Measurements from ENCODE around the gene MSH3.

DNA sequence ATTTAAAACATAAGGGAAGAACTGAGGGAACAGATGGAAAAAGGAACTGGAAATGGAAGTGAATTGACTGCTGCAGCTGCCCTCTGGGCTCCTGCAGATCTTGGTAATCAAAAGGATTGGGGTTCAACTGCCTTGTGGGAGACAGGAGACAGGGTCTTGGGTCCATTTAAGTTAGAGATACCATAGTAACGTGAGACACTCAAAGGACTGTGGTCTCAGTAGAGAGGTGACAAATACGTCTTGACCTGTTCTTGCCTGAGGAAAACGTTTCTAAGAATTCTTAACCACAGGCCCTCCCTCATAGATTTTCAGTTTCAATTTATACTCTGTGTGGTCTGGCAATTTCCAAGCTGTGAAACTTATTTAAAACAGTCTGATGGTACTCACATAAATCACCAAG, 101.2 kb downstream of the MSH3 start:
- TF ChIP-seq, protein P1, sequence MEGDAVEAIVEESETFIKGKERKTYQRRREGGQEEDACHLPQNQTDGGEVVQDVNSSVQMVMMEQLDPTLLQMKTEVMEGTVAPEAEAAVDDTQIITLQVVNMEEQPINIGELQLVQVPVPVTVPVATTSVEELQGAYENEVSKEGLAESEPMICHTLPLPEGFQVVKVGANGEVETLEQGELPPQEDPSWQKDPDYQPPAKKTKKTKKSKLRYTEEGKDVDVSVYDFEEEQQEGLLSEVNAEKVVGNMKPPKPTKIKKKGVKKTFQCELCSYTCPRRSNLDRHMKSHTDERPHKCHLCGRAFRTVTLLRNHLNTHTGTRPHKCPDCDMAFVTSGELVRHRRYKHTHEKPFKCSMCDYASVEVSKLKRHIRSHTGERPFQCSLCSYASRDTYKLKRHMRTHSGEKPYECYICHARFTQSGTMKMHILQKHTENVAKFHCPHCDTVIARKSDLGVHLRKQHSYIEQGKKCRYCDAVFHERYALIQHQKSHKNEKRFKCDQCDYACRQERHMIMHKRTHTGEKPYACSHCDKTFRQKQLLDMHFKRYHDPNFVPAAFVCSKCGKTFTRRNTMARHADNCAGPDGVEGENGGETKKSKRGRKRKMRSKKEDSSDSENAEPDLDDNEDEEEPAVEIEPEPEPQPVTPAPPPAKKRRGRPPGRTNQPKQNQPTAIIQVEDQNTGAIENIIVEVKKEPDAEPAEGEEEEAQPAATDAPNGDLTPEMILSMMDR (IDR thresholded peaks at IDR 0.05; ENCODE audit: low read depth, low read length) = no peak
- TF ChIP-seq EZH2phosphoT487 (IDR thresholded peaks at IDR 0.05; ENCODE audit: low read depth) = no peak

Data from OCI-LY3 (cell line).